Esophagus muscularis mucosa (tissue), 4 donors: ENCODE results near the gene GRIK4.

Experiments
- CTCF ChIP-seq, 3 experiments: fragments of 200-600 bp in 2 of 3; fragments of 450-650 bp in 1 of 3; sonication (generic) in 2 of 3; IDR thresholded peaks; one replicate each; pipeline ENCODE4 v1.5.1; 2017 to 2019; ENCODE audit warnings: antibody characterized with exemption in 3 of 3, mild to moderate bottlenecking in 2 of 3, moderate library complexity in 1 of 3
- EP300 ChIP-seq: sonication (generic); formaldehyde crosslinking; IDR thresholded peaks from one replicate; pipeline ENCODE4 v1.6.1; 2017; ENCODE audit warnings: antibody characterized with exemption
- POLR2A ChIP-seq: fragments of 450-650 bp; IDR thresholded peaks from one replicate; pipeline ENCODE4 v1.6.1; 2017; ENCODE audit warnings: antibody characterized with exemption, moderate library complexity, mild to moderate bottlenecking, low read depth
- POLR2AphosphoS5 ChIP-seq, 2 donors: sonication (generic); formaldehyde crosslinking; IDR thresholded peaks; one replicate each; pipeline ENCODE4 v1.6.1; 2017; ENCODE audit warnings: antibody characterized with exemption in 2 of 2

GRCh38 chr11:120709808-120710207 is 198.3 kb downstream of the GRIK4 start:
- TF ChIP-seq POLR2A, result no peak
- no peak for TF ChIP-seq EP300
- no peak for TF ChIP-seq CTCF (IDR thresholded peaks at IDR 0.05)
- no peak for TF ChIP-seq POLR2AphosphoS5 (IDR thresholded peaks at IDR 0.05)
